K562 (cell line): Measurements from ENCODE around the gene SLC39A5. TPM values are rescaled to one million over a fixed set of nuclear protein-coding genes. Genes with fewer than 3 reads are reported as not detected.

Source experiments
- ARNT ChIP-seq, 2 experiments: fragments of 450-650 bp; IDR thresholded peaks; 2 replicates each; pipeline ENCODE4 v1.6.1; 2016; ENCODE audit warnings: mild to moderate bottlenecking in 1 of 2
- BCOR ChIP-seq: fragments of 450-650 bp; IDR thresholded peaks from 2 replicates; pipeline ENCODE4 v1.6.1; 2016
- BRF1 ChIP-seq: IDR thresholded peaks from 3 replicates; pipeline ENCODE4 v1.6.1; 2011; ENCODE audit warnings: borderline replicate concordance, mild to moderate bottlenecking; ENCODE audit not compliant: insufficient read length; ENCODE audit errors: extremely low read depth
- EP400 ChIP-seq: fragments of 450-650 bp; IDR thresholded peaks from 2 replicates; pipeline ENCODE4 v1.6.1; 2017; ENCODE audit warnings: antibody characterized with exemption, mild to moderate bottlenecking, moderate library complexity
- HCFC1 ChIP-seq: IDR thresholded peaks from 2 replicates; pipeline ENCODE4 v1.6.1; 2012; ENCODE audit warnings: low read depth, low read length, improper control_type of control experiment
- IRF2 ChIP-seq: sonication (generic); formaldehyde crosslinking; IDR thresholded peaks from 2 replicates; pipeline ENCODE4 v1.8.1; 2022; ENCODE audit warnings: mild to moderate bottlenecking, missing genetic modification reagents
- LCOR ChIP-seq: sonication (generic); formaldehyde crosslinking; IDR thresholded peaks from 2 replicates; pipeline ENCODE4 v1.8.0; 2022; ENCODE audit warnings: mild to moderate bottlenecking, missing genetic modification reagents
- MYC ChIP-seq, 2 experiments: fragments of 250-450 bp in 1 of 2; sonication (Bioruptor Pico) in 1 of 2; IDR thresholded peaks; 2 replicates each; pipeline versions ENCODE4 v1.5.1 to v1.6.1; 2012 to 2021; ENCODE audit warnings: low read depth in 2 of 2, borderline replicate concordance in 1 of 2, improper control_type of control experiment in 1 of 2, low read length in 1 of 2, mild to moderate bottlenecking in 1 of 2, moderate library complexity in 1 of 2
- SMARCE1 ChIP-seq: fragments of 450-650 bp; IDR thresholded peaks from 2 replicates; pipeline ENCODE4 v1.7.1; 2016; ENCODE audit warnings: mild to moderate bottlenecking
- XRCC4 ChIP-seq: IDR thresholded peaks from one replicate; pipeline ENCODE4 v1.6.1; 2011; ENCODE audit not compliant: insufficient read depth, insufficient read length; ENCODE audit errors: extremely low read depth
- ZBTB1 ChIP-seq: sonication (generic); formaldehyde crosslinking; IDR thresholded peaks from 2 replicates; pipeline ENCODE4 v1.8.1; 2023; ENCODE audit warnings: missing genetic modification reagents, low read depth, mild to moderate bottlenecking, borderline replicate concordance
- ZKSCAN8 ChIP-seq: fragments of 200-800 bp; sonication (Bioruptor generic); IDR thresholded peaks from 2 replicates; pipeline ENCODE4 v1.6.1; 2016; ENCODE audit warnings: missing genetic modification characterization, missing compliant biosample characterization
- polyA plus RNA-seq, 8 experiments: library from polyadenylated mRNA; depleted of rRNA in 4 of 8; stranded (reverse) in 5 of 8; unstranded in 3 of 8; fragments of >200 nt; fragmentation: Nextera tagmentation in 2 of 8; fragmentation: Illumina TruSeq in 1 of 8; extraction: Ambion mirVana in 2 of 8; extraction: Trizol in 1 of 8; gene quantifications; 2 replicates each; pipeline versions ENCODE4 v1.2.1 to v1.2.3, GENCODE V29; 2011 to 2014; ENCODE audit warnings: inconsistent platforms in 1 of 8, missing spikeins in 1 of 8
- total RNA-seq, 7 experiments: library from RNA; depleted of rRNA in 6 of 7; stranded (reverse); fragments of >200 nt in 6 of 7; fragmentation: Illumina TruSeq in 2 of 7; extraction: Trizol in 2 of 7; gene quantifications; 2 replicates each; pipeline versions ENCODE4 v1.2.1 to v1.2.3, GENCODE V29; 2011 to 2021; ENCODE audit warnings: low replicate concordance in 1 of 7
- TF ChIP-seq, protein P1 (sequence below): fragments of 450-650 bp; IDR thresholded peaks from 2 replicates; pipeline ENCODE4 v1.6.1; 2014; ENCODE audit warnings: low read depth, mild to moderate bottlenecking, moderate library complexity, borderline replicate concordance
- TF ChIP-seq, protein P2 (sequence below): sonication (generic); formaldehyde crosslinking; IDR thresholded peaks from 2 replicates; pipeline ENCODE4 v1.8.0; 2022; ENCODE audit warnings: missing genetic modification reagents, mild to moderate bottlenecking, moderate library complexity, borderline replicate concordance
- TF ChIP-seq, protein P3 (sequence below): fragments of 450-650 bp; IDR thresholded peaks from 2 replicates; pipeline ENCODE4 v1.6.1; 2016; ENCODE audit warnings: low read depth
- TF ChIP-seq, protein P4 (sequence below): fragments of 250-450 bp; sonication (Bioruptor Pico); IDR thresholded peaks from 2 replicates; pipeline ENCODE4 v1.6.1; 2021; ENCODE audit warnings: mild to moderate bottlenecking

Gene SLC39A5
- total and polyA plus RNA-seq, 9 of the 15 experiments (the other 6 are each of a cell fraction or from before 2014, with no cell fraction given) = 0.08 to 0.10 TPM; not detected in 7

DNA sequence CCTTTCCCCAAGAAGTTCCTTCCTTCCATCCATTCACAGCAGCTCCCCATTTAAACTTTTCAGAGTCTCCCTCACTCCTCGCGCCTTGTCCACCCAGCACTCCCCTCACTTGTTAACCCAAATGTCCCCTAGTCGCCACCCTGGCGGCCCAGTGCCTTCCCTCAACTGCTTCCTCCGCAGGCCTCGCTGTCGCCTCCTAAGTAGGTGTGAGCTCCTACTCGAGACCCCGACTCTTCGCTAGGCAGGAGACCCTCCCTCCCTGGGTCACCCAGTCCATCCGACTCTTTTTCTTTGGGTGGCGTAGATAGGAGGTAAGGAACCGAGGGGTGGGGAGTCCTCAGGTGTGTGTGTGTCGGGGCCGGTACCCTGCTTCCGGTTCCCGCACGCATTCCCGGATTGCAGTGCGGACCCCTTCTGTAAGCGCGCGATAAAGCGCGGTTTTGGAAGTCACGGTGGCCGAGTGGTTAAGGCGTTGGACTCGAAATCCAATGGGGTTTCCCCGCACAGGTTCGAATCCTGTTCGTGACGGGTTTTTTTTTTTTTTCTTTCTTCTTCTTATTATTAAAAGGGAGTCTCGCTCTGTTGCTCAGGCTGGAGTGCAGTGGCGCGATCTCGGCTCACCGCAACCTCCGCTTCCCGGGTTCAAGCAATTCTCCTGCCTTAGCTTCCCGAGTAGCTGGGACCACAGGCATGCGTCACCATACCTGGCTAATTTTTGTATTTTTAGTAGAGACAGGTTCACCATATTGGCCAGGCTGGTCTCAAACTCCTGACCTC, 39.7 kb upstream of the SLC39A5 start (continued):
- TF ChIP-seq XRCC4 = no peak
- TF ChIP-seq, protein P1, sequence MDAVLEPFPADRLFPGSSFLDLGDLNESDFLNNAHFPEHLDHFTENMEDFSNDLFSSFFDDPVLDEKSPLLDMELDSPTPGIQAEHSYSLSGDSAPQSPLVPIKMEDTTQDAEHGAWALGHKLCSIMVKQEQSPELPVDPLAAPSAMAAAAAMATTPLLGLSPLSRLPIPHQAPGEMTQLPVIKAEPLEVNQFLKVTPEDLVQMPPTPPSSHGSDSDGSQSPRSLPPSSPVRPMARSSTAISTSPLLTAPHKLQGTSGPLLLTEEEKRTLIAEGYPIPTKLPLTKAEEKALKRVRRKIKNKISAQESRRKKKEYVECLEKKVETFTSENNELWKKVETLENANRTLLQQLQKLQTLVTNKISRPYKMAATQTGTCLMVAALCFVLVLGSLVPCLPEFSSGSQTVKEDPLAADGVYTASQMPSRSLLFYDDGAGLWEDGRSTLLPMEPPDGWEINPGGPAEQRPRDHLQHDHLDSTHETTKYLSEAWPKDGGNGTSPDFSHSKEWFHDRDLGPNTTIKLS = peak; percentile 57; the same call in 1 of the 2 replicates
- TF ChIP-seq ZKSCAN8 (CRISPR knock-in tag) = no peak; the same call in 1 of the 2 replicates
- TF ChIP-seq IRF2 = no peak
- TF ChIP-seq MYC (IDR thresholded peaks at IDR 0.05; ENCODE audit: low read depth, low read length) = peak; percentile 72
- TF ChIP-seq MYC (CRISPR knock-in tag; IDR thresholded peaks at IDR 0.05; ENCODE audit: borderline replicate concordance, low read depth) = 0 out of 2 replicates have a peak, but pooled peaks have one; percentile 39
- peak; percentile 51 for TF ChIP-seq LCOR
- TF ChIP-seq, protein P2, sequence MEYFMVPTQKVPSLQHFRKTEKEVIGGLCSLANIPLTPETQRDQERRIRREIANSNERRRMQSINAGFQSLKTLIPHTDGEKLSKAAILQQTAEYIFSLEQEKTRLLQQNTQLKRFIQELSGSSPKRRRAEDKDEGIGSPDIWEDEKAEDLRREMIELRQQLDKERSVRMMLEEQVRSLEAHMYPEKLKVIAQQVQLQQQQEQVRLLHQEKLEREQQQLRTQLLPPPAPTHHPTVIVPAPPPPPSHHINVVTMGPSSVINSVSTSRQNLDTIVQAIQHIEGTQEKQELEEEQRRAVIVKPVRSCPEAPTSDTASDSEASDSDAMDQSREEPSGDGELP (CRISPR knock-in tag) = peak; percentile 77
- peak; percentile 51; the same call in 1 of the 2 replicates for TF ChIP-seq ZBTB1 (CRISPR knock-in tag)
- peak; percentile 48 for TF ChIP-seq BRF1
- peak; percentile 74 for TF ChIP-seq EP400
- TF ChIP-seq, protein P3, sequence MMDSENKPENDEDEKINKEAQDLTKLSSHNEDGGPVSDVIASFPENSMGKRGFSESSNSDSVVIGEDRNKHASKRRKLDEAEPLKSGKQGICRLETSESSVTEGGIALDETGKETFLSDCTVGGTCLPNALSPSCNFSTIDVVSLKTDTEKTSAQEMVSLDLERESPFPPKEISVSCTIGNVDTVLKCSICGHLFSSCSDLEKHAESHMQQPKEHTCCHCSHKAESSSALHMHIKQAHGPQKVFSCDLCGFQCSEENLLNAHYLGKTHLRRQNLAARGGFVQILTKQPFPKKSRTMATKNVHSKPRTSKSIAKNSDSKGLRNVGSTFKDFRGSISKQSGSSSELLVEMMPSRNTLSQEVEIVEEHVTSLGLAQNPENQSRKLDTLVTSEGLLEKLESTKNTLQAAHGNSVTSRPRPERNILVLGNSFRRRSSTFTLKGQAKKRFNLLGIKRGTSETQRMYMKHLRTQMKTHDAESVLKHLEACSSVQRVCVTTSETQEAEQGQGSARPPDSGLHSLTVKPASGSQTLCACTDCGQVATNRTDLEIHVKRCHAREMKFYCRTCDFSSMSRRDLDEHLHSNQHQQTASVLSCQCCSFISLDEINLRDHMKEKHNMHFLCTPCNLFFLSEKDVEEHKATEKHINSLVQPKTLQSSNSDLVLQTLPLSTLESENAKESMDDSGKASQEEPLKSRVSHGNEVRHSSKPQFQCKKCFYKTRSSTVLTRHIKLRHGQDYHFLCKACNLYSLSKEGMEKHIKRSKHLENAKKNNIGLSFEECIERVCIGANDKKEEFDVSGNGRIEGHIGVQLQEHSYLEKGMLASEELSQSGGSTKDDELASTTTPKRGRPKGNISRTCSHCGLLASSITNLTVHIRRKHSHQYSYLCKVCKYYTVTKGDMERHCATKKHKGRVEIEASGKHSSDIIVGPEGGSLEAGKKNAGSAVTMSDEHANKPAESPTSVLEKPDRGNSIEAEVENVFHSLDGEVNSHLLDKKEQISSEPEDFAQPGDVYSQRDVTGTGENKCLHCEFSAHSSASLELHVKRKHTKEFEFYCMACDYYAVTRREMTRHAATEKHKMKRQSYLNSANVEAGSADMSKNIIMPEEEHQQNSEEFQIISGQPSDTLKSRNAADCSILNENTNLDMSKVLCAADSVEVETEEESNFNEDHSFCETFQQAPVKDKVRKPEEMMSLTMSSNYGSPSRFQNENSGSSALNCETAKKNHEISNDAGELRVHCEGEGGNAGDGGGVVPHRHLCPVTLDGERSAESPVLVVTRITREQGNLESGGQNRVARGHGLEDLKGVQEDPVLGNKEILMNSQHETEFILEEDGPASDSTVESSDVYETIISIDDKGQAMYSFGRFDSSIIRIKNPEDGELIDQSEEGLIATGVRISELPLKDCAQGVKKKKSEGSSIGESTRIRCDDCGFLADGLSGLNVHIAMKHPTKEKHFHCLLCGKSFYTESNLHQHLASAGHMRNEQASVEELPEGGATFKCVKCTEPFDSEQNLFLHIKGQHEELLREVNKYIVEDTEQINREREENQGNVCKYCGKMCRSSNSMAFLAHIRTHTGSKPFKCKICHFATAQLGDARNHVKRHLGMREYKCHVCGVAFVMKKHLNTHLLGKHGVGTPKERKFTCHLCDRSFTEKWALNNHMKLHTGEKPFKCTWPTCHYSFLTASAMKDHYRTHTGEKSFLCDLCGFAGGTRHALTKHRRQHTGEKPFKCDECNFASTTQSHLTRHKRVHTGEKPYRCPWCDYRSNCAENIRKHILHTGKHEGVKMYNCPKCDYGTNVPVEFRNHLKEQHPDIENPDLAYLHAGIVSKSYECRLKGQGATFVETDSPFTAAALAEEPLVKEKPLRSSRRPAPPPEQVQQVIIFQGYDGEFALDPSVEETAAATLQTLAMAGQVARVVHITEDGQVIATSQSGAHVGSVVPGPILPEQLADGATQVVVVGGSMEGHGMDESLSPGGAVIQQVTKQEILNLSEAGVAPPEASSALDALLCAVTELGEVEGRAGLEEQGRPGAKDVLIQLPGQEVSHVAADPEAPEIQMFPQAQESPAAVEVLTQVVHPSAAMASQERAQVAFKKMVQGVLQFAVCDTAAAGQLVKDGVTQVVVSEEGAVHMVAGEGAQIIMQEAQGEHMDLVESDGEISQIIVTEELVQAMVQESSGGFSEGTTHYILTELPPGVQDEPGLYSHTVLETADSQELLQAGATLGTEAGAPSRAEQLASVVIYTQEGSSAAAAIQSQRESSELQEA = peak; percentile 87
- TF ChIP-seq SMARCE1 = peak; percentile 36; the same call in 1 of the 2 replicates
- TF ChIP-seq ARNT (IDR thresholded peaks at IDR 0.05) = peak; percentile 82 to 83
- peak; percentile 83 for TF ChIP-seq BCOR
- TF ChIP-seq, protein P4, sequence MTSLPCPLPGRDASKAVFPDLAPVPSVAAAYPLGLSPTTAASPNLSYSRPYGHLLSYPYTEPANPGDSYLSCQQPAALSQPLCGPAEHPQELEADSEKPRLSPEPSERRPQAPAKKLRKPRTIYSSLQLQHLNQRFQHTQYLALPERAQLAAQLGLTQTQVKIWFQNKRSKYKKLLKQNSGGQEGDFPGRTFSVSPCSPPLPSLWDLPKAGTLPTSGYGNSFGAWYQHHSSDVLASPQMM (CRISPR knock-in tag) = no peak
- peak; percentile 45; the same call in 1 of the 2 replicates for TF ChIP-seq HCFC1
